Osteocyte (in vitro differentiated cells): Measurements from ENCODE around the gene GALNT14. TPM values are rescaled to one million over a fixed set of nuclear protein-coding genes. Genes with fewer than 3 reads are reported as not detected.

Experiments
- DNase-seq: peaks from one replicate; pipeline ENCODE4 v3.0.0; 2021; ENCODE audit warnings: mixed read lengths; ENCODE audit not compliant: unreplicated experiment; ENCODE audit errors: extremely low spot score
- H3K27ac Mint-ChIP-seq: one replicate; pipeline ENCODE4 v1.8.0; 2021; ENCODE audit warnings: mild to moderate bottlenecking, mixed read lengths; ENCODE audit not compliant: unreplicated experiment
- H3K27me3 Mint-ChIP-seq: one replicate; pipeline ENCODE4 v1.8.0; 2021; ENCODE audit warnings: mixed read lengths; ENCODE audit not compliant: unreplicated experiment
- H3K36me3 Mint-ChIP-seq: one replicate; pipeline ENCODE4 v1.8.0; 2021; ENCODE audit warnings: mixed read lengths; ENCODE audit not compliant: unreplicated experiment
- H3K4me1 Mint-ChIP-seq: one replicate; pipeline ENCODE4 v1.8.0; 2021; ENCODE audit warnings: mixed read lengths; ENCODE audit not compliant: unreplicated experiment
- H3K4me3 Mint-ChIP-seq: one replicate; pipeline ENCODE4 v1.8.0; 2021; ENCODE audit warnings: mild to moderate bottlenecking, moderate library complexity, mixed read lengths; ENCODE audit not compliant: unreplicated experiment
- H3K9me3 Mint-ChIP-seq: one replicate; pipeline ENCODE4 v1.8.0; 2021; ENCODE audit warnings: mixed read lengths; ENCODE audit not compliant: unreplicated experiment
- CTCF ChIP-seq: fragments of 200-600 bp; sonication (generic); IDR thresholded peaks from 2 replicates; pipeline ENCODE4 v1.5.0; 2021; ENCODE audit warnings: antibody characterized with exemption, mild to moderate bottlenecking, moderate library complexity
- total RNA-seq: library from RNA; stranded (reverse); gene quantifications from 2 replicates; pipeline ENCODE4 v1.2.1, GENCODE V29; 2021

GALNT14 gene
- total RNA-seq, 1 donor from 2014 or later: 4.1 TPM

GRCh38 chr2:31049264-31049663 lies 89.0 kb downstream of the GALNT14 start:
- H3K4me1 Mint-ChIP-seq: no peaks in the 10 kb centered on the region
- no peak overlapping the region for H3K4me3 Mint-ChIP-seq
- DNase-seq: no peak
- H3K9me3 Mint-ChIP-seq: no peaks in the 10 kb centered on the region
- H3K27me3 Mint-ChIP-seq: no peaks in the 10 kb centered on the region
- H3K27ac Mint-ChIP-seq: no peak overlapping the region
- no peak for TF ChIP-seq CTCF
- H3K36me3 Mint-ChIP-seq: no peaks in the 10 kb centered on the region

- Mint-ChIP-seq H3K4me3 (no peak overlapping the region), H3K27me3 (no peaks in the 10 kb centered on the region), H3K27ac (no peak overlapping the region), H3K36me3 (no peaks in the 10 kb centered on the region), H3K4me1 (no peaks in the 10 kb centered on the region), H3K9me3 (no peaks in the 10 kb centered on the region)
- DNase-seq: no peak
- no peak for TF ChIP-seq CTCF
Observed at GRCh38 chr2:31047599-31047998, 90.6 kb downstream of the GALNT14 start.

GRCh38 chr2:31038385-31038784 lies 99.9 kb downstream of the GALNT14 start:
- Mint-ChIP-seq H3K4me1 (no peaks in the 10 kb centered on the region), H3K27me3 (no peaks in the 10 kb centered on the region), H3K9me3 (peaks cover 20% of the 10 kb centered on the region), H3K4me3 (no peak overlapping the region), H3K27ac (no peak overlapping the region), H3K36me3 (no peaks in the 10 kb centered on the region)
- DNase-seq: no peak
- TF ChIP-seq CTCF: no peak

GRCh38 chr2:31037058-31037457 lies 101.2 kb downstream of the GALNT14 start:
- no peak for TF ChIP-seq CTCF
- Mint-ChIP-seq H3K9me3 (peaks cover 20% of the 10 kb centered on the region), H3K27me3 (no peaks in the 10 kb centered on the region), H3K36me3 (no peaks in the 10 kb centered on the region), H3K4me1 (no peaks in the 10 kb centered on the region), H3K27ac (no peak overlapping the region), H3K4me3 (no peak overlapping the region)
- no peak for DNase-seq

GRCh38 chr2:31033032-31033431 lies 105.2 kb downstream of the GALNT14 start:
- H3K27ac Mint-ChIP-seq: no peak overlapping the region
- no peak overlapping the region for H3K4me3 Mint-ChIP-seq
- no peaks in the 10 kb centered on the region for H3K27me3 Mint-ChIP-seq
- no peaks in the 10 kb centered on the region for H3K4me1 Mint-ChIP-seq
- no peaks in the 10 kb centered on the region for H3K36me3 Mint-ChIP-seq
- no peak for DNase-seq
- peaks cover 20% of the 10 kb centered on the region for H3K9me3 Mint-ChIP-seq
- no peak for TF ChIP-seq CTCF
